Smooth muscle cell (in vitro differentiated cells): Measurements from ENCODE around the gene SEH1L. TPM values are rescaled to one million over a fixed set of nuclear protein-coding genes. Genes with fewer than 3 reads are reported as not detected.
"Not testable (repeated sequence)": the region's sequence is repeated elsewhere in the genome, so short reads cannot be mapped to it uniquely, and the experiment has no call there.

Source experiments
- DNase-seq: peaks from one replicate; lab custom pipeline; 2025; ENCODE audit not compliant: unreplicated experiment; lab: John Stamatoyannopoulos, UW
- H2AFZ ChIP-seq: fragments of 200-600 bp; sonication (generic); 2 replicates; pipeline ENCODE4 v1.6.0; 2016; ENCODE audit warnings: antibody characterized with exemption, low read depth, mild to moderate bottlenecking
- H3F3A ChIP-seq: fragments of 200-600 bp; sonication (generic); 2 replicates; pipeline ENCODE4 v1.6.0; 2017; ENCODE audit warnings: antibody characterized with exemption, low read depth
- H3K27ac ChIP-seq: fragments of 200-600 bp; sonication (generic); 2 replicates; pipeline ENCODE4 v1.5.1; 2016; ENCODE audit warnings: low read depth, mild to moderate bottlenecking
- H3K27me3 ChIP-seq: fragments of 200-600 bp; sonication (generic); 2 replicates; pipeline ENCODE4 v1.6.1; 2016; ENCODE audit warnings: low read depth, mild to moderate bottlenecking
- H3K36me3 ChIP-seq: fragments of 200-600 bp; sonication (generic); 2 replicates; pipeline ENCODE4 v1.5.1; 2016; ENCODE audit warnings: low read depth
- H3K4me1 ChIP-seq: fragments of 200-600 bp; sonication (generic); 2 replicates; pipeline ENCODE4 v1.5.1; 2016; ENCODE audit warnings: low read depth
- H3K4me2 ChIP-seq: fragments of 200-600 bp; sonication (generic); 2 replicates; pipeline ENCODE4 v1.6.0; 2016; ENCODE audit warnings: mild to moderate bottlenecking
- H3K4me3 ChIP-seq: fragments of 200-600 bp; sonication (generic); 2 replicates; pipeline ENCODE4 v1.5.1; 2016; ENCODE audit warnings: mild to moderate bottlenecking
- H3K79me2 ChIP-seq: fragments of 200-600 bp; sonication (generic); 2 replicates; pipeline ENCODE4 v1.6.0; 2016; ENCODE audit warnings: low read depth, mild to moderate bottlenecking
- H3K9ac ChIP-seq: fragments of 200-600 bp; sonication (generic); 2 replicates; pipeline ENCODE4 v1.6.0; 2016; ENCODE audit warnings: low read depth
- H3K9me3 ChIP-seq: fragments of 200-600 bp; sonication (generic); replicated peaks from 2 replicates; pipeline ENCODE4 v1.5.1; 2016; ENCODE audit warnings: low read depth
- H4K20me1 ChIP-seq: fragments of 200-600 bp; sonication (generic); 2 replicates; pipeline ENCODE4 v1.6.0; 2016; ENCODE audit warnings: low read depth
- CTCF ChIP-seq: fragments of 200-600 bp; sonication (generic); IDR thresholded peaks from 2 replicates; pipeline ENCODE4 v1.5.1; 2017; ENCODE audit warnings: borderline replicate concordance, mild to moderate bottlenecking, antibody characterized with exemption; ENCODE audit not compliant: insufficient read depth, poor library complexity, severe bottlenecking
- WGBS: methylation state at CpG from one replicate; pipeline ENCODE4 v1.1.7; 2016; ENCODE audit warnings: low lambda C conversion rate; 5-methylcytosine and 5-hydroxymethylcytosine counted together
- polyA plus RNA-seq: library from polyadenylated mRNA; unstranded; fragments of >200 nt; fragmentation: Nextera tagmentation; extraction: Ambion mirVana; gene quantifications from 2 replicates; pipeline ENCODE4 v1.2.1, GENCODE V29; 2016
- total RNA-seq: library from RNA; depleted of rRNA; stranded (reverse); fragments of >200 nt; gene quantifications from 2 replicates; pipeline ENCODE4 v1.2.3, GENCODE V29; 2014

SEH1L gene
- total and polyA plus RNA-seq, 2 experiments from 2014 or later = 18.4 to 43.5 TPM

- no peak overlapping the region for H3K9ac ChIP-seq
- H3K79me2 ChIP-seq = peaks cover 78% of the 10 kb centered on the region
- H3K4me1 ChIP-seq = peaks cover 7% of the 10 kb centered on the region
- no peaks in the 10 kb centered on the region for H3F3A ChIP-seq
- H3K36me3 ChIP-seq = no peaks in the 10 kb centered on the region
- H4K20me1 ChIP-seq = peaks cover 59% of the 10 kb centered on the region
- H3K9me3 ChIP-seq = no peaks in the 10 kb centered on the region
- H3K4me3 ChIP-seq = no peak overlapping the region
- H3K27me3 ChIP-seq = no peaks in the 10 kb centered on the region
- no peak overlapping the region for H3K4me2 ChIP-seq
- DNase-seq = no peak
- H3K27ac ChIP-seq = no peak overlapping the region
- WGBS = 95% methylated on average over 6 of the region's 6 CpGs
- TF ChIP-seq CTCF = no peak
- H2AFZ ChIP-seq = no peak overlapping the region
Observed at GRCh38 chr18:12995952-12996477, 48.2 kb downstream of the SEH1L start.

- WGBS = 94% methylated on average over 10 of the region's 10 CpGs
Observed at GRCh38 chr18:12996661-12997292, 49.0 kb downstream of the SEH1L start.

GRCh38 chr18:12997330-12997729 lies 49.5 kb downstream of the SEH1L start:
- H3K4me3 ChIP-seq, H3K4me2 ChIP-seq, H3K27ac ChIP-seq, H2AFZ ChIP-seq, H3K27me3 ChIP-seq, H3K4me1 ChIP-seq, H3F3A ChIP-seq, H3K9me3 ChIP-seq, H3K9ac ChIP-seq, H3K36me3 ChIP-seq, DNase-seq: not testable (repeated sequence)
- peaks cover 73% of the 10 kb centered on the region for H3K79me2 ChIP-seq
- WGBS = 88% methylated on average over 2 of the region's 2 CpGs
- peaks cover 59% of the 10 kb centered on the region for H4K20me1 ChIP-seq

More at GRCh38 chr18:12996661-12997292, 49.0 kb downstream of the SEH1L start:
- Histone ChIP-seq H3K4me1 (peaks cover 7% of the 10 kb centered on the region), H3K4me2 (no peak overlapping the region), H3K27me3 (no peaks in the 10 kb centered on the region), H3K9me3 (no peaks in the 10 kb centered on the region), H3K27ac (no peak overlapping the region), H3K36me3 (peaks cover 4% of the 10 kb centered on the region), H3K9ac (no peak overlapping the region), H2AFZ (no peak overlapping the region), H3K4me3 (no peak overlapping the region), H3K79me2 (peaks cover 78% of the 10 kb centered on the region), H3F3A (no peaks in the 10 kb centered on the region), H4K20me1 (peaks cover 59% of the 10 kb centered on the region)
- no peak for DNase-seq
- no peak for TF ChIP-seq CTCF

- 86% methylated on average over 6 of the region's 6 CpGs for WGBS
- peaks cover 5% of the 10 kb centered on the region for H3K36me3 ChIP-seq
- H3K9ac ChIP-seq = no peak overlapping the region
- H4K20me1 ChIP-seq = peaks cover 58% of the 10 kb centered on the region
- no peaks in the 10 kb centered on the region for H3F3A ChIP-seq
- TF ChIP-seq CTCF = no peak
- no peaks in the 10 kb centered on the region for H3K27me3 ChIP-seq
- DNase-seq = no peak
- H3K9me3 ChIP-seq = no peaks in the 10 kb centered on the region
- no peak overlapping the region for H3K4me3 ChIP-seq
- H3K4me2 ChIP-seq = no peak overlapping the region
- peaks cover 61% of the 10 kb centered on the region for H3K79me2 ChIP-seq
- no peak overlapping the region for H2AFZ ChIP-seq
- H3K4me1 ChIP-seq = no peaks in the 10 kb centered on the region
- no peak overlapping the region for H3K27ac ChIP-seq
Observed at GRCh38 chr18:12998332-12999060, 50.7 kb downstream of the SEH1L start.
